Glomerular endothelial cell (primary cell): ENCODE measurements around the gene BBX. TPM values are rescaled to one million over a fixed set of nuclear protein-coding genes. Genes with fewer than 3 reads are reported as not detected.

Experiments used
- DNase-seq: peaks from one replicate; pipeline ENCODE4 v3.0.0-alpha.2; 2011; ENCODE audit warnings: low read depth, low spot score; ENCODE audit errors: extremely low read depth
- total RNA-seq: library from RNA; depleted of rRNA; stranded (reverse); fragments of >200 nt; gene quantifications from 2 replicates; pipeline ENCODE4 v1.2.3, GENCODE V29; 2015

Gene BBX
- total RNA-seq, 1 donor from 2014 or later: 42.0 TPM

DNA sequence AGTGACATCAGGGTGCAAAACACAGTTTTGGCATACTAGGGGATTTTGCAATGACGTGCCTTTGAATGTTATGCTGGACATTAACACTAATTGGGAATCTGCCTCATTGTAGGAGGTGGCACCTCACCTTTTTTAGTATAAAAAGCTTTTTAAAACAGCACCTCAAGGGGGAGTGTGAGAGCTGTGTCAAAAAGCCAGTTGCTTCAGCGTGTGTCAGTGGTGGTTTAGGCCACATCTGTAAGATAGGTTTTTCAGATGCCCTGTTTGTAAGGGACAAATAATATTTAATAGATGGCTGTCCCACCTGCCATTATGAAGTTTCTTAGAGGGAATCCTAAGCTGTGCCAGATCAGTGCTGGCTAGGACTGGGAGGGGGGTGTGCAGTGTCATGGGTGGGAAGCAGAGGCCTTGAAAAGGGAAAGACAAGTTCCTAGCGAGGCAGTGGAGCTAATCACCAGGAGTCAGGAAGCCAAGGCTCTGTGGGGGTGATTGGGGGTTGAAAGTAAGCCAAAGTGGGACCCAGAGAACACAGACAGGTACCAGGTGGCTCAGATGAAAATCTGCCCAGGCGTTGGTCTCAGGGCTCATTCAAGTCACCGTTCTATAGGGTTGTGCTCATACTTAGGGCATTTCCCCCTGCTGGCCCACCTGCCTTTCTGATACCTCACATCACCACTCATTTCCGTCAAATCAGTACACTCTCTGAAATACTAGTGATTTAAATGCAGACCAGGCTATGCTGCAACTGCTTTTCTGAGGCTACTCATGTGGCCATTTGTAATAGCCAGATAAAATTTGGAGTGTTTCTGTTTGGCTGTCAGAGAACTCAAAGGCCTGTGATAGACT is 120.5 kb downstream of the BBX start:
- DNase-seq: no peak

DNA sequence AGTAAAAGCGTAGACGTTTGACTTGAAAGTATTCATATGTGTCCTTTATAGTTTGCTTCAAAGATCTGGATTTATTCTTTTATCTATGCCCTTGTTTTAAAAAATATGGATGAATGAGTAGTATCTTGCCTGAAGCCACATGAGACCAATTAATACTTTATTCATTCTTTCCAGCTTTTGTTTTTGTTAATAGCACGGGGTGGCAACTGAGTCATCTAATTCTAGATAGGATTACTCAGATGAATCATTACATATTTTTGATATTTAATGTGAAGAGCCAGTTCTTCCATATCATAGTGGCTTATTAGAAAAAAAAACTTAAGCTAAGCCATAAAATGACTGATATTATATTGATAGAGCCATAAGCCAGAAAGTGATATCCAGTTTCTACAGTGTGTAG is 121.9 kb downstream of the BBX start:
- no peak for DNase-seq

DNA sequence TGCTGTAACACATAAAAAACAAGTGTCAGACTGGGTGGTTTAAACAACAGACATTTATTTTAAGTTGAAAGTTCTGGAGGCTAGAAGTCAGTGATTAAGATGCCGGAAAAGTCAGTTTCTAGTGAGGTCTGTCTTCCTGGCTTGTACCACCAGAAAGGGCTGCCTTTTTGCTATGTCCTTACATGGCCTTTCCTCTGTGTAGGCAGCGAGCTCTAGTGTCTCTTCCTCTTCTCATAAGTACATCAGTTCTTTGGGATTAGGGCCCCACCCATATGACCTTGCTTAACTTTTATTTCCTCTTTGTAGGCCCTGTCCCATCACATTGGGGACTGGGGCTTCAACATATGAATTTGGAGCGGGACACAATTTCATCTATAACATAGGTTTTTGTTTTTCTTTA is 128.0 kb downstream of the BBX start:
- DNase-seq: no peak

DNA sequence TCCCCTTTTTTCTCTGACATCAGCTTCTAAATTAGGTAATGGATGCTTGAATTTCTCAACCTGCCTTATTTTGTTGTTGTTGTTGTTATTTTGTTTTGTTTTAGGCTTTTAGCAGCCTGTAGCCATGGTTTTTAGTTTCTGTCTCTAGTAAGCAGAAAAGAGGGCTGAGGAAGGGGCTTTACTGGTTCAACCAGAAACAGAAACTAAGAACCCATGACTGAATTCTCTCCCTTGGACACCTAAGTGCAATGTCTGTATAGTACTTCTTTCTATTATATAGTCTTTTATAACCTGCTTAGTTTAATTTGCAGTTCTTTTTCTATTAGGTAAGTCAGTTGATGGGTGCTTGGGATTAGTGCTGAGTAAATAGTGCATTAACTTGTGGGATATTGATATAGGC is 129.0 kb downstream of the BBX start:
- no peak for DNase-seq

DNA sequence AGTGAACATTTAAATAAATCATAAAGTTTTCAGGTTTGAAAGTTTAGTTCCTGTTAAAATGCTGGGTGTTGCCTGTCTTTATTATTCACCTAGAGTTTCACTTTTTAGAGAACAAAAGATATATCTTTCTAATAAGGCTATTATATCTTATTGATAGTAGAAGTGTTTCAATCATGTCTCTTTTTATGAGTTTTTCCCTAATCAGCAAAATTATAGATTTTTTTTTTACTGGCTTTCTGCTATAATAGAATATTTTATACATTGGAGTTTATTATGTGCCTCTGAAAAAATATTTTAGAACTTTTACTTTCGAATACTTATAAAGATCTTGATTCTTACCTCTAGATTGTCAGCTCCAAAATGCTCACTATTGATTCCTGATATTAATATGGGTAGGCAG is 131.5 kb downstream of the BBX start:
- DNase-seq: no peak

DNA sequence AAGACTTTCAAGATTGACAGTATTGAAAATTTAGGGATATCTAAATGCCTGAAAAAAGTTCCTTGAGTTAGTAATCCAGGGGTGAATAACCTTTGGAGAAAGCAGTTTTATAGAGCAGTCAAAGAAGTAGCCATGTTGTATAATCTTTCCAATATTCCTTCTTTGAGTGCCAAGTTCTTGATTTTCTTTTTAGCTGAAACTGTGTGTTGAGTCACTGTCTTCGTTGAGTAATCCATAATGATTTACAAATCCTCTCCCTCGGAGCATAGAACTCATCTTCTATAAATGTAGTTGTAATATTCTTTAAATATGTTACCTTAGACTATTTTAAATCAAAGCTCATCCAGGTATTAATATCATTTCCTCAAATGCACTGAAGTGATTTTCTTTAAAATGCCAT is 135.2 kb downstream of the BBX start:
- DNase-seq: no peak

DNA sequence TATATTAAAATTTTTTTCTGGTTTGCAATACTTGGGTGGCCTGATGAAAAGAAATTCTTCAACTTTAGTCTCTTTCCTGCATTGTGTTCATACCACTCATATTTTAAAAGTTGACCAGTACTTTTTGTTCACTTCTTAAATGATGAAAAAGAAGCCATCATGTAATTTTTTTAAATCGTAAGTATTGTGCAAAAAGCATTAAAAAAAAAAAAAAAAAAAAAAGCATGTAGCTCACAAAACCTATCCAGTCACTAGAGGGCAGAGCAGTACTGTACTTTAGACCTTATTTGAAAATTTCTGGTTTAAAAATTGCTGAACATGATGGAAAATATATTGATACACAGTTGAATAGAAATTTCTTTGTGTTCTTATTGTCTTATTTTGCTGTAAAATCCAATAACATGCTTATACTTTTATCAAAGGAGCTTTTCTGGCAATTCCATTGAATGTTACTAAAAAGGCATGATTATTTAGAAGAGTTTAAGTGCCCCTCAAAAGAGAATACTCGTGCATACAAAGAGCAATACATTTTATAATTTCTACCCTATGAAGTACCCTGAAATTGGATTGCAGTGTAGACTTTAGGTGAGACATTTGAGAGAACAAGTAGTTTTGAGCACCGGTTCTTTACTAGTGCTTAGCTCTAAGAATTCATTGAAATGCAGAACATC is 137.7 kb downstream of the BBX start:
- no peak for DNase-seq

DNA sequence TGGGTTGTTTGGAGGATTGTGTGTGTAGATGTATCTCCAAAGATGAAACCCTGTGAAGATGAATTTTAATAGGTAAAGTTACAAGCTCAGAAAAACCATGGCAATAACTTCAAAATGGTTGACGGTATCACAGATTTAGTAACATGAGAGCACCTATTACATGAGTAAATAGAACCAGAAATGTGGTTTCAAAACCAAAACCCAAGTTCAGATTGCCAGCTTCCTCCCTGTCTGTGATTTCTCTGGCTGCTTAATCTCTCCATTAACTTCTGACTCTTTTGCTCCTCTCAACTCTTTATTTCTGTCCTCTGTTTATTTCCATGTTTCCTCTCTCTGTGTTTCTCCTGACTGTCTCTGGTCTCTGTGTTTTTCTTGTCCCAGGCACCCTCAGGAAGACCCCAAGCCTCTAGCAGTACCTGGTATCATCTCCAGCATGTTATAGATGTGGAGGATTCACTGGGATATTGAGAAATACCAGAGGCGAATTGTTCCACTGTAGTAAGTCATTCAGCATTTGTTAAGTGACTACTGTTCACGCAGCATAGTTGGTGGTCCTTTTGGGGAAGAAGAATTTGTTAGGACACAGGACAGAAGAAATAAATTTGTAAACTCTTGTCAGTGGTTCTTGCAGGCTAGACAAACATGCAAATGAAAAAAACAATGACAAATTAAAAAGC is 138.8 kb downstream of the BBX start:
- DNase-seq: no peak

DNA sequence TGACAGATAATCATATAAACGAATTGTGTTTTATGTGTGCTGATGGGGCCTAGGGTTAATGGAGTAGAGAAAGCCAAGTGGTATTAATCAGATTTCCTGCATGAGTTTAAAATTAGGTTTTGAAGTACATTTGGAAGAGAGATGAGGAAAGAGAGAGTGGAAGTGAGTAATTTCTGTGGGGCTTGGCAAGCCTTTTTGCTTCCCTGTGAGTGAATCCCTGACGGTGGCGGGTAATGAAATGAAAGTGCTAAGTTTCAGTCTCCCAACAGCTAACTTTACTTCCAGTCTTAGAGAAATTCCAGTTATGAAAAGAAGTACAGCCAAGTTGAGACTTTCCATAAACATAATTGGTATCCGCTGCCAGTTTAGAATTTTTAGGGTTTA is 139.4 kb downstream of the BBX start:
- DNase-seq: no peak

DNA sequence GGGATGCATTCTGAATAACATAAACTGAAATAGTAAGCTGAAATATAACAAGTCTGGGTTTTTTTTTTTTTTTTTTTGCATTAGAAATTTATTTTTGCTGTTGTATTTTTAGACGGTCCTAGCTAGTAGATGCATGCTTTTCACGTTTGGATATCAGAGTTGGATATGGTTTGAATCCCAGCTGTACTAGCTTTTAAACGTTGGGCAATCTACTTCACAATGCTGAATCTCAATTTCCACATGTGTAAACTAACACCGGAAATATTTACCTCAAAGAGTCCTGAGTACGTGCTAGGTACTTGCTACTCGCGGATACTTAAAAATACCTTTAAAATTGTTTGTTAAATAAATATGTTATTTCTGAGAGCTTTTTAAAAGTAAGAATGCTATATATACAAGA is 139.8 kb downstream of the BBX start:
- no peak for DNase-seq

DNA sequence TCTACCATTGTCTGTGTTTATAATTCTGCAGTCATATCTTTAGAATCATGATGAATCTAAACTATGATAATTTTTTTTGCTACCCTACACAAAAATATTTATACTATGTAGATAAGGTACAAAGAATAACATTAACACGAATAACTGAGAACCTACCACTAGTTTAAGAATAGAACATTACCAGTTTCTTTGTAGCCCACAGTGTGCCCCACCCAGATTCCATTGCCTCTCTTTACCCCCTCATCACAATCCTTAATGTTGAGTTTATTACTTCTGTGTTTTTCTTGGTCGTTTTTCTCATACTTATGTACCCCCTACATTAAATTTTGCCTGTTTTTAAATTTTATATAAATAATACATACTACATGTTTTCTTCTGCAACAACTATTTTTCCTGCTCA is 140.5 kb downstream of the BBX start:
- no peak for DNase-seq

DNA sequence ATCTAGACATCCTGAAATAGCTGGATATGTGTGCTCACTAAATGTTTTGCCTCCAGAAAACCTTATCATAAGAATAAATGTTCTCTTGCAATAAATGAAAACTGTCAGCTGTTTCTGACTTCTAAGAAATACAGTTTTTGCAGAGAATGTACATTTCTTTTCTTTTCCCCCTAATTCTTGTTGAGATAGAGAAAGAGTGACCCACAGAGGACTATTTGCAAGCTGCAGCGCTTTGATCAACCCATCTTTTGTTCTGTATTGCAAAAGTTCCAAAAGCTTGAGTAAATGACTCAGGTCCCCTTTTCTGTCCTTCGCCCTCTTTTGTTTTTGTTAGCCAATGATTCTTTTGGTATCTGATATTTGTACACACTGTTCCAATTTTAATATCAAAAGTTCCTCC is 141.9 kb downstream of the BBX start:
- DNase-seq: no peak

DNA sequence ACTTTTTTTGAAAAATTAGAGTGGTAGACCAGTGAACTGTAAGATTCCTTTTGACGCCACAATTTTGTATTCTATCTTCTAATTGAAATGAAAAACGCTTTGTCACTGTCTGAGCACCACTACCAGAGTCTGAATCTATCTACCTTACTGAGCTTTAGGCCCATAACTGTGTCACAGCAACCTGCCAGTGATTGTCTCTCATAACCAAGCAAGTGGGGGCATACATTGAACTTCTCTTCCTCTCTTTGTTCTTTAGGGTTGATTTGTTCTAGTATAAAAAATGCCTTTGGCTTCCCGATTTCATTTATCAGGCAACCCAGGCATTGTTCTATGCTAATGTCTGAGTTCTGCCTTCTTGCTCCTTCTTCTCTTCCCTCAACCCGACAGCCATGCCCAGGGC is 142.6 kb downstream of the BBX start:
- DNase-seq: no peak

DNA sequence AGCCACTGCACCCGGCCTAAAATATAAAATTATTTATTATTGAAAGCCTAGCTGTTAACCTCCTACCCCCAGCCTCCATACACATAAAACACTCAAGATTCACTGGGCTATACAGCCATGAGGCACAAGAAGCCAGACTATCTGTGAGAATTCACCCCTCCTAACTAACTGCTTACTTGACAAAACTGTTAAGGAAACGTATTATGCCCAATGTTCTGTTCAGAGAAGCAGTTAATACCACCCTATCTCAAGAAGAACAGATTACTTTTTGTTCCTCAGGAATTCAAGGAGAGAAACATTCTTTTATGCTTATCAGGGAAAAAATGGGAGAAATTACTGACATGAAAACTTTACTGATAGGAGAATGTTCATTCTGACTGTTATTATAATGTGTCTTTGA is 144.1 kb downstream of the BBX start:
- no peak for DNase-seq

DNA sequence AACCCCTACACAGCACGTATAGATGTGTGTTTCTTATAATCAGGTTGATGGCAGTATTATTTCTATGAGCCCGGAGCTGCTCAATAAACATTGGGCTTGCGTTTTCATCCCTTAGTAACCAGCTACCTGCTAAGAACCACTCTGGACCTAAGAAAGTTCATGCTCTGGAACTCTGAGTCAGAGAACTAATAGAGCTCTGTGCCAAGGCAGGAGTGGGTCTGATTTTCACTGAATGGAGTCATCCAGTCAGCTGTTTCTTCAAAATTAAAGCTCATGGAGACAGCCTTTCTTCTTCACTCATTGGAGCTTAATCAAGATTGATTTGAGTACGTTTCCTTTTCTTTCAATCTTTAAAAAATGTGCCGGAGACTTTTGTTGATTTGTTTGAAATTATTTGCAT is 145.7 kb downstream of the BBX start:
- no peak for DNase-seq

DNA sequence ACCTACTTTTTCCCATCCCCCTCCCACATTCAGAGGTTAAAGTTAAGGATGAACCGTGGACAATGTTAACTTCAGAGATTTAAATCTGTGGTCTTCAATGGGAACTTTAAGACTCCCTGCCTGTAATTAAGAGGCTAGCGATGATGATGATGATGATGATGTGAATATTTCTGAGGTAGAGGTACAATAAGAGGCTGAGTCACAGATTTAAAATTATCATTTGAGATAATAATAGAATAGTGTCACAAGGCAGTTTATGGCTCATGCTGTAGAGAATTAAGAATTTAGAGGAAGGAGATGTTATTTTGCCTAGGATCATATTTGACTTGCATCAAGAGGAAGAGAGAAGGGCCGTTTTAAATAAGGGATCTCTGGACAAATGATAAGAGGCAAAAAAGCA is 146.2 kb downstream of the BBX start:
- DNase-seq: no peak

DNA sequence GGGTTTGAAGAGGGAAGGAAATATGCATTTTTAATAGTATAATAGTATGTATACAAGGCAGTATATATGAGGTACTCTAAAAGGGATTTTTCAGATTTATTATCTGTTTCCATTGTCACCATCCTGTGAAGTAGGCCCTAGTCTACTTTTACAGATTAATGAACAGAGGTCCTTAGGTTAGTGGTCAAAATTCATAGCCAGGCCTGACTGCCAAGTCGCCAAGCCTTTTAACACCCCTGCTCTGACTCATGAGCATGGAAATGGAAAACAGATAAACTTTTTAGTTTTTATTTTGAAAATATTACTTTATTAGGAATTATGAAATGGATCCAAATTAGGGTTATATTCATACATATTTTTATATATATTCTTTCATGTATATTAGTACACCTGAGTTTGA is 146.9 kb downstream of the BBX start:
- no peak for DNase-seq

DNA sequence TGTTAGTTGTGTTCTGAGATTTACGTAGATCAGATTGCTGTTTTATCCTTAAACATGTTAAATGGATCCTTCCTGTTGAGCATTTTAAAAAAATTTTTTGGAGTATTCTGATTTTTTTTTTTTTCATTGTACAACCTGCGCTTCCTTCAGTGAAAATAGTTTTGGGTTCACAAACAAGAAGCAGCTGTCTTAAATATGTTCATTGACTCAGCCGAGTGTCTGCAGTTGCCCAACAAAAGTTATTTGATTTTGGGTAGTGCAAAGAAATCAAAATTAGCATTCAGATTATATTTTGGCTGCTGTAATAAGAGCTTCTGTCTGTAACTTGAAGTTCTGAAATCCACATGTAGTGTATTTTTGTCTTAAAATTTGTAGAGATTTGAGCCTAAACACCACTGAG is 148.2 kb downstream of the BBX start:
- DNase-seq: no peak

DNA sequence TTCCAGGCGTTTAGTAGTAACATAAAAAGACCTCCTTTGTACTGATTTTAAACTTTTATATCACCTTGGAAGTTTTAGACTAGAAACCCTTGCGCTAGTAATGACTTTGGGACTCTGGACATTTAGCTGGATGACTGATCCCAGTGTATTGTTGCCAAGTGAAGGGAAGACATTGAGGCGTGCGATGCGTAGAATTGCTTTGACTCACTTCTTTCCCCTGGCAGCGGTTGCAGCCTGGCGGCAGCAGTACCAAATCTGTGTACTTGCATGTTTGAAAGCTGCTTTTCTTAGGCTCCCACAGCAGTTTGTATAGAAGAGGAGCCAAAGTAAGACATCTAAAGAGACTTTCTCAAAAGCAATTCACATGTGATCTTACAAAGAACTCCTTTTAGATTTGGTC is 151.6 kb downstream of the BBX start:
- DNase-seq: no peak

DNA sequence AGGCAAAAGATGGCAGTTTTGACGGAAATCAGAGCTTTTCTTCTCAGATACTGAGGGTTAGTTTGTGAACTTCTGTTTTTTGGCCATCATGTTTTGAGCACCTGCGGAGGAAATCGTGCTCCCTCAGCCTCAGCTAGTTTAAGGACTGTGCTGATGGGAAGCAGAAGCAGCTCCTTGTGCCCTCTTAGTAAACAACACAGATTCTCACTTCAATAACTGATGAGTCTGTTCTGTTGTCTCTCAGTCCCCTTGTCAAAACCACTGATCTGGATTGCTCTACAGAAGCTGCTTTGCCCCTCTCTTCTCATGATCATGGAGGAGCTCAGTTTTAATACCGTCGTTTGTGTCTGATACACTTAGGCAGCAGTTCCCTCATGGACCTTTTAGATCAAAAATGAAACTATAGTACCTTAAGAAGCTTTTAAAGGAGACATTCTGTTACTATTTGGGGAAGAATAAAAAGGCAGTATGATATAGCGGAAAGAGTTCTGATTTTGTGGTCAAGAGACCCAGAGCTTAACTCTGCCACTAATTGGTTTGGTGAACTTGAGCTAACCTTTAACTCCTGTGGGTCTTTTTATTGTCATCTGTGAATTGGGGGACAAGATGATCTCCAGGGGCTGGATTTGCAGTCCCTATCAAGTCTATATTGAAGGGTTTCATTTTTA is 152.6 kb downstream of the BBX start:
- no peak for DNase-seq

DNA sequence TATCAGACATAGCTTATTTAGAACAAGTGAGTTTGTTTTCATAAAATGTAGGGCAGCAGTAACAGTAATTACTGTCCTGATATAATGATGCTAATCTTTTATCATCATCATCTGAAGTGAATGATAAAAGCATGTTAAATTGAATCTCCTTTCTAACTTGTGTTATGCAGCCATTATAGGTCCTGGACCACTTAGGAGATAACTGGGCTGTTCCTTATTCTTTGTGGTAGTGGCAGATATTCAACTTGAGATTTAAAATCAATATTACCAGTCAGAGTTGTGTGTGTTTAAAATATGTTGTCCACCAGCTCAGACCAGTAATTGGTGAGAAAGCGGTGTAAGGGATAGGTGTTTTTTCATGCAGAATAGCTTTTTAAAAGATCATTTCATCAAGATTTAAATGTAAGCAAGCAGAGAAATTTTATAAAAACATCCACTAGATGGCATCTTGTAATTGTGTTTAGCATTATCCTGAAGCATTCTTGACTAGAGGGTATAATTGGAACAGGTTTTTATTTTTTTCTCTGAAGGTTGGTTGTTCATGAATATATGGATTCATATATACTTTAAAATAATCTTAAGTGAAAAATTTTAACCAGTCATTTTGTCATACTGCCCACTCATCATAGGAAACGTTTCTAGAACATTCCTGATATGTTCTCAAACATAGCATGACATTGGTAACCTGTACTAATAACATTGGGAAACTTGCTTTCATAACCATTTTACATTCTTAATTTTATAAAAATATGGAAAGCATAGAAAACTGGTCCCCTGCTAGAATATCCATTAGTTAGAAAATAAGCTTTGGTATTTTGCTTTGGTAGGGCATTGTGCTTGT is 153.9 kb downstream of the BBX start:
- DNase-seq: no peak
